Astrocyte (in vitro differentiated cells and primary cell): ENCODE measurements around the gene NGRN.

Source experiments
- EZH2 ChIP-seq: IDR thresholded peaks from 2 replicates; pipeline ENCODE4 v1.6.1; 2012; ENCODE audit warnings: mild to moderate bottlenecking, low read length, inconsistent platforms; ENCODE audit not compliant: insufficient read depth
- TF ChIP-seq, protein P1 (sequence below): IDR thresholded peaks from 2 replicates; pipeline ENCODE4 v1.5.1; 2011; ENCODE audit warnings: low read depth, mild to moderate bottlenecking, inconsistent platforms, low read length, moderate library complexity; ENCODE audit not compliant: insufficient read depth

- TF ChIP-seq, protein P1, sequence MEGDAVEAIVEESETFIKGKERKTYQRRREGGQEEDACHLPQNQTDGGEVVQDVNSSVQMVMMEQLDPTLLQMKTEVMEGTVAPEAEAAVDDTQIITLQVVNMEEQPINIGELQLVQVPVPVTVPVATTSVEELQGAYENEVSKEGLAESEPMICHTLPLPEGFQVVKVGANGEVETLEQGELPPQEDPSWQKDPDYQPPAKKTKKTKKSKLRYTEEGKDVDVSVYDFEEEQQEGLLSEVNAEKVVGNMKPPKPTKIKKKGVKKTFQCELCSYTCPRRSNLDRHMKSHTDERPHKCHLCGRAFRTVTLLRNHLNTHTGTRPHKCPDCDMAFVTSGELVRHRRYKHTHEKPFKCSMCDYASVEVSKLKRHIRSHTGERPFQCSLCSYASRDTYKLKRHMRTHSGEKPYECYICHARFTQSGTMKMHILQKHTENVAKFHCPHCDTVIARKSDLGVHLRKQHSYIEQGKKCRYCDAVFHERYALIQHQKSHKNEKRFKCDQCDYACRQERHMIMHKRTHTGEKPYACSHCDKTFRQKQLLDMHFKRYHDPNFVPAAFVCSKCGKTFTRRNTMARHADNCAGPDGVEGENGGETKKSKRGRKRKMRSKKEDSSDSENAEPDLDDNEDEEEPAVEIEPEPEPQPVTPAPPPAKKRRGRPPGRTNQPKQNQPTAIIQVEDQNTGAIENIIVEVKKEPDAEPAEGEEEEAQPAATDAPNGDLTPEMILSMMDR = no peak
- TF ChIP-seq EZH2 = no peak
These were observed 42.9 kb upstream of the NGRN start for GRCh38 chr15:90222547-90222946.
